ENCODE measurements around the gene FLOT1. TPM values are rescaled to one million over a fixed set of nuclear protein-coding genes. Genes with fewer than 3 reads are reported as not detected.

The FLOT1 gene
- total and polyA plus RNA-seq, 9 of the 15 experiments (the other 6 are each of a cell fraction or from before 2014, with no cell fraction given), result 11.7 to 149 (median 118) TPM

DNA sequence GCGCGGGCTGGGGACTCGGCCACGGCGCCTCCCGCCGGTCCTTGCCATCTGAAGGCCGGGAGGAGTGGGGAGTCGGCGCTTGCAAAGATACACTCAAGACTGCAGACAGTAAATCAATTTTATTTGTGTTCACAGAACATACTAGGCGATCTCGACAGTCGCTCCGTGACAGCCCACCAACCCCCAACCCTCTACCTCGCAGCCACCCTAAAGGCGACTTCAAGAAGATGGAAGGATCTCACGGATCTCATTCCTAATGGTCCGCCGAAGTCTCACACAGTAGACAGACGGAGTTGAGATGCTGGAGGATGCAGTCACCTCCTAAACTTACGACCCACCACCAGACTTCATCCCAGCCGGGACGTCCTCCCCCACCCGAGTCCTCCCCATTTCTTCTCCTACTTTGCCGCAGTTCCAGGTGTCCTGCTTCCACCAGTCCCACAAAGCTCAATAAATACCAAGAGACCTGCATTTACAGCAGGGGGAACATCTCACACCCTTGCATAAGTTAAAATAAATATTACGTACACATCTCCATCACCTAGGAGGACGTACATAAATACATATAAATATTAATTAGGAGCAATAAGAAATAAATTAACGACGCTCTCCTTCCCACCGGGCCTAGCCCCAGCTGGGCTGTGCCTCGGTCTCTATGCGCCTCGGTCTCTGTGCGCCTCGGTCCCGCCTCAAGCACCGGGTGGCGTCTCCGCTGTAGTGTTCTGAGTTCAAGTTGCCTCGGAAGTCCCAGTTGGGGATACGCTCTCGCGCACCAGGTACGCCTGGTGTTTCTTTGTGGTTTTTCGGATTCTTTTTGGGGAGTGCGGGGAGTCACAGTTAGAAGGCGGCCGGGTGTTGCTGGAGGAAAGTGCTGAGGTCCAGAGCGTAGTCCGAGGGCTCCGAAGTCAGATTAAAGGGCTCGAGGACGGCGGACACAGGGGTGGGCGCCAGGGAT lies 889 bp upstream of the FLOT1 start (continued):
- TF ChIP-seq, protein P1, sequence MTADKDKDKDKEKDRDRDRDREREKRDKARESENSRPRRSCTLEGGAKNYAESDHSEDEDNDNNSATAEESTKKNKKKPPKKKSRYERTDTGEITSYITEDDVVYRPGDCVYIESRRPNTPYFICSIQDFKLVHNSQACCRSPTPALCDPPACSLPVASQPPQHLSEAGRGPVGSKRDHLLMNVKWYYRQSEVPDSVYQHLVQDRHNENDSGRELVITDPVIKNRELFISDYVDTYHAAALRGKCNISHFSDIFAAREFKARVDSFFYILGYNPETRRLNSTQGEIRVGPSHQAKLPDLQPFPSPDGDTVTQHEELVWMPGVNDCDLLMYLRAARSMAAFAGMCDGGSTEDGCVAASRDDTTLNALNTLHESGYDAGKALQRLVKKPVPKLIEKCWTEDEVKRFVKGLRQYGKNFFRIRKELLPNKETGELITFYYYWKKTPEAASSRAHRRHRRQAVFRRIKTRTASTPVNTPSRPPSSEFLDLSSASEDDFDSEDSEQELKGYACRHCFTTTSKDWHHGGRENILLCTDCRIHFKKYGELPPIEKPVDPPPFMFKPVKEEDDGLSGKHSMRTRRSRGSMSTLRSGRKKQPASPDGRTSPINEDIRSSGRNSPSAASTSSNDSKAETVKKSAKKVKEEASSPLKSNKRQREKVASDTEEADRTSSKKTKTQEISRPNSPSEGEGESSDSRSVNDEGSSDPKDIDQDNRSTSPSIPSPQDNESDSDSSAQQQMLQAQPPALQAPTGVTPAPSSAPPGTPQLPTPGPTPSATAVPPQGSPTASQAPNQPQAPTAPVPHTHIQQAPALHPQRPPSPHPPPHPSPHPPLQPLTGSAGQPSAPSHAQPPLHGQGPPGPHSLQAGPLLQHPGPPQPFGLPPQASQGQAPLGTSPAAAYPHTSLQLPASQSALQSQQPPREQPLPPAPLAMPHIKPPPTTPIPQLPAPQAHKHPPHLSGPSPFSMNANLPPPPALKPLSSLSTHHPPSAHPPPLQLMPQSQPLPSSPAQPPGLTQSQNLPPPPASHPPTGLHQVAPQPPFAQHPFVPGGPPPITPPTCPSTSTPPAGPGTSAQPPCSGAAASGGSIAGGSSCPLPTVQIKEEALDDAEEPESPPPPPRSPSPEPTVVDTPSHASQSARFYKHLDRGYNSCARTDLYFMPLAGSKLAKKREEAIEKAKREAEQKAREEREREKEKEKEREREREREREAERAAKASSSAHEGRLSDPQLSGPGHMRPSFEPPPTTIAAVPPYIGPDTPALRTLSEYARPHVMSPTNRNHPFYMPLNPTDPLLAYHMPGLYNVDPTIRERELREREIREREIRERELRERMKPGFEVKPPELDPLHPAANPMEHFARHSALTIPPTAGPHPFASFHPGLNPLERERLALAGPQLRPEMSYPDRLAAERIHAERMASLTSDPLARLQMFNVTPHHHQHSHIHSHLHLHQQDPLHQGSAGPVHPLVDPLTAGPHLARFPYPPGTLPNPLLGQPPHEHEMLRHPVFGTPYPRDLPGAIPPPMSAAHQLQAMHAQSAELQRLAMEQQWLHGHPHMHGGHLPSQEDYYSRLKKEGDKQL (CRISPR knock-in tag; IDR thresholded peaks at IDR 0.05; ENCODE audit: borderline replicate concordance), result no peak
- TF ChIP-seq IRF2 (CRISPR knock-in tag; IDR thresholded peaks at IDR 0.05) (no peak), SMARCC2 (IDR thresholded peaks at IDR 0.05; ENCODE audit: low read depth) (no peak; the same call in 1 of the 2 replicates), SAFB (IDR thresholded peaks at IDR 0.05; ENCODE audit: borderline replicate concordance, low read depth, low read length) (no peak), CHD2 (IDR thresholded peaks at IDR 0.05; ENCODE audit: low read depth, low read length) (no peak), ZC3H11A (IDR thresholded peaks at IDR 0.05; ENCODE audit: low read depth, low read length) (no peak), POLR3G (IDR thresholded peaks at IDR 0.05; ENCODE audit: extremely low read depth, insufficient read length, insufficient replicate concordance) (no peak)
- TF ChIP-seq, protein P2, sequence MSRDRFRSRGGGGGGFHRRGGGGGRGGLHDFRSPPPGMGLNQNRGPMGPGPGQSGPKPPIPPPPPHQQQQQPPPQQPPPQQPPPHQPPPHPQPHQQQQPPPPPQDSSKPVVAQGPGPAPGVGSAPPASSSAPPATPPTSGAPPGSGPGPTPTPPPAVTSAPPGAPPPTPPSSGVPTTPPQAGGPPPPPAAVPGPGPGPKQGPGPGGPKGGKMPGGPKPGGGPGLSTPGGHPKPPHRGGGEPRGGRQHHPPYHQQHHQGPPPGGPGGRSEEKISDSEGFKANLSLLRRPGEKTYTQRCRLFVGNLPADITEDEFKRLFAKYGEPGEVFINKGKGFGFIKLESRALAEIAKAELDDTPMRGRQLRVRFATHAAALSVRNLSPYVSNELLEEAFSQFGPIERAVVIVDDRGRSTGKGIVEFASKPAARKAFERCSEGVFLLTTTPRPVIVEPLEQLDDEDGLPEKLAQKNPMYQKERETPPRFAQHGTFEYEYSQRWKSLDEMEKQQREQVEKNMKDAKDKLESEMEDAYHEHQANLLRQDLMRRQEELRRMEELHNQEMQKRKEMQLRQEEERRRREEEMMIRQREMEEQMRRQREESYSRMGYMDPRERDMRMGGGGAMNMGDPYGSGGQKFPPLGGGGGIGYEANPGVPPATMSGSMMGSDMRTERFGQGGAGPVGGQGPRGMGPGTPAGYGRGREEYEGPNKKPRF (IDR thresholded peaks at IDR 0.05; ENCODE audit: low read depth, low read length), result no peak
